Measurements from ENCODE around the gene HYAL2. TPM values are rescaled to one million over a fixed set of nuclear protein-coding genes. Genes with fewer than 3 reads are reported as not detected.
A peak's percentile ranks its signal among the peaks of the same experiment; 100 is the strongest.

HYAL2 gene
- total and polyA plus RNA-seq, 9 of the 15 experiments (the other 6 are each of a cell fraction or from before 2014, with no cell fraction given): 0.36 to 22.7 (median 11.4) TPM; not detected in 1

DNA sequence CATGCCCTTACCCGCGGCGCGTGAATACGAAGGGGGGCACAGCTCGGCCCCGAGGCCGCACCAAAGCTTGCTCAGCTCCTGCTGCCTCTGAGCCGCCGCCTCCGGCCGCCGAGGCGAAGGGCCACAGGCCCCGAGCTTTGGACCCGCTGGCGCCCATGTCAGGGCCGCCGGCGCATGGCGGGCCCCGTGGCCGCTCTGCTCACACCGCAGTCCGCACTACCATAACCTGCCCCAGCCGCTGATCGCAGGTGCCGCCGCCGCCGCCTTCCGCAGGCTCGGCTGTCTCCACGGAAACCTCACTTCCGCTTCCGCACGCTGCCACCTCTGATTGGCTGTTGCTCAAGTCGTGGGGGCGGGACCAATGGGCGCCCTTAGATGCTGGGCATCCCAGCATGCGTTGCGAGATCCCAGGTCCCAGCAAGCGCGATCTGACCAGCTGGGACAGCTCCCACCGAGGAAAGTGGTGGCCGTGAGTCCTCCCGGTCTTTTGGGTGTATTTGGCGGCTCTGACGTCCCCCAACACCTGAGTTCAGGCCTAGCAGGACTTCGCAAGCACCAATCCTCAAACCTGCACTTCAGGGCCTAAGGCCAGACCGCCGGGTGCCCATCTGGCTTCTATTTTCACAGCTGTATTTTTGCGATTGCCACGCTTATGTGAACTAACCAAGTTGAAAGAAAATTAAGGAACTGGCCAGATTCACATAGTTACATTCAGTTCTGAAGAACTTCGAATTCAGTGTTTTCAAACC lies 5.6 kb upstream of the HYAL2 start, which contains the start of gene TUSC2 (continued):
- TF ChIP-seq AFF4 (CRISPR knock-in tag; IDR thresholded peaks at IDR 0.05): 0 out of 2 replicates have a peak, but pooled peaks have one; percentile 72
- no peak for TF ChIP-seq MCM3 (IDR thresholded peaks at IDR 0.05)
- TF ChIP-seq PHF8 (IDR thresholded peaks at IDR 0.05; ENCODE audit: borderline replicate concordance, low read length): peak; percentile 73; the same call in 1 of the 2 replicates
- peak; percentile 75; the same call in 1 of the 2 replicates for TF ChIP-seq MBD2 (IDR thresholded peaks at IDR 0.05; ENCODE audit: borderline replicate concordance, low read depth)
- TF ChIP-seq NKRF (IDR thresholded peaks at IDR 0.05; ENCODE audit: borderline replicate concordance): peak; percentile 70
- TF ChIP-seq RBM25 (IDR thresholded peaks at IDR 0.05; ENCODE audit: low read depth, low read length, severe bottlenecking): peak; percentile 46
- TF ChIP-seq, protein P1, sequence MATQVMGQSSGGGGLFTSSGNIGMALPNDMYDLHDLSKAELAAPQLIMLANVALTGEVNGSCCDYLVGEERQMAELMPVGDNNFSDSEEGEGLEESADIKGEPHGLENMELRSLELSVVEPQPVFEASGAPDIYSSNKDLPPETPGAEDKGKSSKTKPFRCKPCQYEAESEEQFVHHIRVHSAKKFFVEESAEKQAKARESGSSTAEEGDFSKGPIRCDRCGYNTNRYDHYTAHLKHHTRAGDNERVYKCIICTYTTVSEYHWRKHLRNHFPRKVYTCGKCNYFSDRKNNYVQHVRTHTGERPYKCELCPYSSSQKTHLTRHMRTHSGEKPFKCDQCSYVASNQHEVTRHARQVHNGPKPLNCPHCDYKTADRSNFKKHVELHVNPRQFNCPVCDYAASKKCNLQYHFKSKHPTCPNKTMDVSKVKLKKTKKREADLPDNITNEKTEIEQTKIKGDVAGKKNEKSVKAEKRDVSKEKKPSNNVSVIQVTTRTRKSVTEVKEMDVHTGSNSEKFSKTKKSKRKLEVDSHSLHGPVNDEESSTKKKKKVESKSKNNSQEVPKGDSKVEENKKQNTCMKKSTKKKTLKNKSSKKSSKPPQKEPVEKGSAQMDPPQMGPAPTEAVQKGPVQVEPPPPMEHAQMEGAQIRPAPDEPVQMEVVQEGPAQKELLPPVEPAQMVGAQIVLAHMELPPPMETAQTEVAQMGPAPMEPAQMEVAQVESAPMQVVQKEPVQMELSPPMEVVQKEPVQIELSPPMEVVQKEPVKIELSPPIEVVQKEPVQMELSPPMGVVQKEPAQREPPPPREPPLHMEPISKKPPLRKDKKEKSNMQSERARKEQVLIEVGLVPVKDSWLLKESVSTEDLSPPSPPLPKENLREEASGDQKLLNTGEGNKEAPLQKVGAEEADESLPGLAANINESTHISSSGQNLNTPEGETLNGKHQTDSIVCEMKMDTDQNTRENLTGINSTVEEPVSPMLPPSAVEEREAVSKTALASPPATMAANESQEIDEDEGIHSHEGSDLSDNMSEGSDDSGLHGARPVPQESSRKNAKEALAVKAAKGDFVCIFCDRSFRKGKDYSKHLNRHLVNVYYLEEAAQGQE (IDR thresholded peaks at IDR 0.05; ENCODE audit: borderline replicate concordance): peak; percentile 55
- TF ChIP-seq, protein P1 (CRISPR knock-in tag; IDR thresholded peaks at IDR 0.05; ENCODE audit: low read depth): no peak
- TF ChIP-seq, protein P2, sequence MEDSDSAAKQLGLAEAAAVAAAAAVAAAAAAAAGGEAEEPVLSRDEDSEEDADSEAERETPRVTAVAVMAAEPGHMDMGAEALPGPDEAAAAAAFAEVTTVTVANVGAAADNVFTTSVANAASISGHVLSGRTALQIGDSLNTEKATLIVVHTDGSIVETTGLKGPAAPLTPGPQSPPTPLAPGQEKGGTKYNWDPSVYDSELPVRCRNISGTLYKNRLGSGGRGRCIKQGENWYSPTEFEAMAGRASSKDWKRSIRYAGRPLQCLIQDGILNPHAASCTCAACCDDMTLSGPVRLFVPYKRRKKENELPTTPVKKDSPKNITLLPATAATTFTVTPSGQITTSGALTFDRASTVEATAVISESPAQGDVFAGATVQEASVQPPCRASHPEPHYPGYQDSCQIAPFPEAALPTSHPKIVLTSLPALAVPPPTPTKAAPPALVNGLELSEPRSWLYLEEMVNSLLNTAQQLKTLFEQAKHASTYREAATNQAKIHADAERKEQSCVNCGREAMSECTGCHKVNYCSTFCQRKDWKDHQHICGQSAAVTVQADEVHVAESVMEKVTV (CRISPR knock-in tag; IDR thresholded peaks at IDR 0.05): no peak
- peak; percentile 33 for TF ChIP-seq SUPT5H (IDR thresholded peaks at IDR 0.05)
- peak; percentile 79 for TF ChIP-seq FIP1L1 (IDR thresholded peaks at IDR 0.05; ENCODE audit: low read depth, low read length, poor library complexity, severe bottlenecking)
